AG10803 (cell line): ENCODE data around the gene SPR.
A peak's percentile ranks its signal among the peaks of the same experiment; 100 is the strongest.

Source experiments
- DNase-seq: peaks from one replicate; pipeline ENCODE4 v3.0.0; 2010; ENCODE audit warnings: low read depth
- H3K4me3 ChIP-seq: 2 replicates; pipeline ENCODE4 v1.5.1; 2011; ENCODE audit warnings: mild to moderate bottlenecking, low read length, control low read depth
- CTCF ChIP-seq: conservative IDR thresholded peaks from 2 replicates; pipeline ENCODE4 v1.5.1; 2011; ENCODE audit warnings: mild to moderate bottlenecking, low read length, control low read depth, inconsistent platforms

SPR gene

GRCh38 chr2:72908741-72909140 is 21.5 kb downstream of the SPR start:
- no peak for DNase-seq
- H3K4me3 ChIP-seq: no peak overlapping the region
- TF ChIP-seq CTCF: no peak

GRCh38 chr2:72911256-72911655 is 24.0 kb downstream of the SPR start:
- H3K4me3 ChIP-seq: no peak overlapping the region
- peak; percentile 26 for DNase-seq
- no peak for TF ChIP-seq CTCF

- TF ChIP-seq CTCF: peak; percentile 12; the same call in 1 of the 2 replicates
- no peak for DNase-seq
- H3K4me3 ChIP-seq: no peak overlapping the region
Measured at GRCh38 chr2:72913486-72914205, 26.4 kb downstream of the SPR start.

GRCh38 chr2:72914206-72914559 is 27.0 kb downstream of the SPR start:
- DNase-seq: no peak
- no peak overlapping the region for H3K4me3 ChIP-seq
- TF ChIP-seq CTCF: no peak

GRCh38 chr2:72914589-72915319 is 27.5 kb downstream of the SPR start:
- H3K4me3 ChIP-seq: no peak overlapping the region
- TF ChIP-seq CTCF: no peak
- DNase-seq: no peak

GRCh38 chr2:72915320-72915906 is 28.2 kb downstream of the SPR start:
- DNase-seq: no peak
- no peak overlapping the region for H3K4me3 ChIP-seq
- TF ChIP-seq CTCF: no peak
